ENCODE data around the gene VPS13D. TPM values are rescaled to one million over a fixed set of nuclear protein-coding genes. Genes with fewer than 3 reads are reported as not detected.

VPS13D gene
- total and polyA plus RNA-seq, 2 donors (not counting 3 experiments of a cell fraction or from before 2014, with no cell fraction given) = 13.6 to 48.5 TPM

- Histone ChIP-seq H3K9ac (replicated peaks; ENCODE audit: extremely low read depth, insufficient read depth, low read length) (no peak overlapping the region), H3K9me1 (replicated peaks; ENCODE audit: control insufficient read depth, extremely low read depth, insufficient read depth, low read length) (no peaks in the 10 kb centered on the region), H3K36me3 (ENCODE audit: control insufficient read depth in 2 of 2, extremely low read depth in 1 of 2, insufficient read depth in 2 of 2, low read length in 2 of 2) (peaks cover 8 to 9% of the 10 kb centered on the region in 2 experiments), H3K27ac (ENCODE audit: insufficient read depth, low read depth, low read length) (no peak overlapping the region), H3K4me2 (ENCODE audit: insufficient read depth, low read length) (no peak overlapping the region), H3K4me1 (ENCODE audit: control insufficient read depth, extremely low read depth, insufficient read depth, low read length) (no peaks in the 10 kb centered on the region), H3K27me3 (ENCODE audit: control insufficient read depth in 2 of 2, insufficient read depth in 2 of 2, low read length in 2 of 2) (no peaks in the 10 kb centered on the region), H3K79me2 (ENCODE audit: control insufficient read depth, insufficient read depth, low read length) (peaks cover 4% of the 10 kb centered on the region), H3K4me3 (replicated peaks in 1 of 3; ENCODE audit: insufficient read depth in 1 of 3, low read depth in 1 of 3, low read length in 3 of 3) (no peak overlapping the region), H4K20me1 (replicated peaks; ENCODE audit: control insufficient read depth, extremely low read depth, insufficient read depth, low read length) (no peaks in the 10 kb centered on the region), H2AFZ (ENCODE audit: low read depth, low read length) (no peak overlapping the region), H3K9me3 (replicated peaks; ENCODE audit: control insufficient read depth, insufficient read depth, low read length) (no peaks in the 10 kb centered on the region)
- intact Hi-C loops (cut with micrococcal nuclease) = no loop called here
- DNase-seq (ENCODE audit: low read depth, low spot score) (no peak), FAIRE-seq (no peak)
- dilution Hi-C loops (cut with MboI; ENCODE audit: extremely low pct_ligation_motif_present, low sequenced_read_pairs) = no loop called here
- TF ChIP-seq JUN (IDR thresholded peaks at IDR 0.05; ENCODE audit: borderline replicate concordance, insufficient read depth, insufficient read length, low read depth) (no peak), POLR2A (IDR thresholded peaks at IDR 0.05; ENCODE audit: low read depth, low read length) (no peak), EZH2 (IDR thresholded peaks at IDR 0.05; ENCODE audit: borderline replicate concordance, low read depth, low read length, severe bottlenecking) (no peak), MYC (IDR thresholded peaks at IDR 0.05; ENCODE audit: low read depth, low read length) (no peak)
- TF ChIP-seq, protein P1, sequence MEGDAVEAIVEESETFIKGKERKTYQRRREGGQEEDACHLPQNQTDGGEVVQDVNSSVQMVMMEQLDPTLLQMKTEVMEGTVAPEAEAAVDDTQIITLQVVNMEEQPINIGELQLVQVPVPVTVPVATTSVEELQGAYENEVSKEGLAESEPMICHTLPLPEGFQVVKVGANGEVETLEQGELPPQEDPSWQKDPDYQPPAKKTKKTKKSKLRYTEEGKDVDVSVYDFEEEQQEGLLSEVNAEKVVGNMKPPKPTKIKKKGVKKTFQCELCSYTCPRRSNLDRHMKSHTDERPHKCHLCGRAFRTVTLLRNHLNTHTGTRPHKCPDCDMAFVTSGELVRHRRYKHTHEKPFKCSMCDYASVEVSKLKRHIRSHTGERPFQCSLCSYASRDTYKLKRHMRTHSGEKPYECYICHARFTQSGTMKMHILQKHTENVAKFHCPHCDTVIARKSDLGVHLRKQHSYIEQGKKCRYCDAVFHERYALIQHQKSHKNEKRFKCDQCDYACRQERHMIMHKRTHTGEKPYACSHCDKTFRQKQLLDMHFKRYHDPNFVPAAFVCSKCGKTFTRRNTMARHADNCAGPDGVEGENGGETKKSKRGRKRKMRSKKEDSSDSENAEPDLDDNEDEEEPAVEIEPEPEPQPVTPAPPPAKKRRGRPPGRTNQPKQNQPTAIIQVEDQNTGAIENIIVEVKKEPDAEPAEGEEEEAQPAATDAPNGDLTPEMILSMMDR (IDR thresholded peaks at IDR 0.05; ENCODE audit: extremely low read depth in 1 of 2, insufficient read depth in 1 of 2, low read depth in 1 of 2, low read length in 2 of 2) = no peak
- POLR2A ChIA-PET = no interaction called here
- BruUV-seq (replicated peaks) = no TSS peak
- CTCF ChIA-PET = interaction anchor here (1.4 kb wide), 1 partner anchor 9 kb away, joined by 4 read pairs; no protein-coding TSS in a partner anchor
Measured at GRCh38 chr1:12284486-12284885, 54.7 kb downstream of the VPS13D start.

- CTCF ChIA-PET = no interaction called here
Measured at GRCh38 chr1:12285496-12286143, 55.8 kb downstream of the VPS13D start.

More at GRCh38 chr1:12285496-12286143, 55.8 kb downstream of the VPS13D start:
- H3K9me1 ChIP-seq (replicated peaks; ENCODE audit: control insufficient read depth, extremely low read depth, insufficient read depth, low read length) = no peaks in the 10 kb centered on the region
- DNase-seq (ENCODE audit: low read depth, low spot score) (no peak), FAIRE-seq (no peak)
- H3K27ac ChIP-seq (ENCODE audit: insufficient read depth, low read depth, low read length) = no peak overlapping the region
- H3K79me2 ChIP-seq (ENCODE audit: control insufficient read depth, insufficient read depth, low read length) = peaks cover 4% of the 10 kb centered on the region
- intact Hi-C loops (cut with micrococcal nuclease) = no loop called here
- BruUV-seq (replicated peaks) = no TSS peak
- POLR2A ChIA-PET = no interaction called here
- H3K4me2 ChIP-seq (ENCODE audit: insufficient read depth, low read length) = no peak overlapping the region
- peaks cover 7 to 8% of the 10 kb centered on the region in 2 experiments for H3K36me3 ChIP-seq (ENCODE audit: control insufficient read depth in 2 of 2, extremely low read depth in 1 of 2, insufficient read depth in 2 of 2, low read length in 2 of 2)
- H3K9ac ChIP-seq (replicated peaks; ENCODE audit: extremely low read depth, insufficient read depth, low read length) = no peak overlapping the region
- H4K20me1 ChIP-seq (replicated peaks; ENCODE audit: control insufficient read depth, extremely low read depth, insufficient read depth, low read length) = no peaks in the 10 kb centered on the region
- dilution Hi-C loops (cut with MboI; ENCODE audit: extremely low pct_ligation_motif_present, low sequenced_read_pairs) = no loop called here
- no peaks in the 10 kb centered on the region for H3K27me3 ChIP-seq (ENCODE audit: control insufficient read depth in 2 of 2, insufficient read depth in 2 of 2, low read length in 2 of 2)
- no peaks in the 10 kb centered on the region for H3K9me3 ChIP-seq (replicated peaks; ENCODE audit: control insufficient read depth, insufficient read depth, low read length)
- H3K4me3 ChIP-seq (replicated peaks in 1 of 3; ENCODE audit: insufficient read depth in 1 of 3, low read depth in 1 of 3, low read length in 3 of 3) = no peak overlapping the region
- no peak overlapping the region for H2AFZ ChIP-seq (ENCODE audit: low read depth, low read length)
- TF ChIP-seq POLR2A (IDR thresholded peaks at IDR 0.05; ENCODE audit: low read depth, low read length) (no peak), GATA2 (IDR thresholded peaks at IDR 0.05; ENCODE audit: insufficient read depth, insufficient read length, low read depth, low read length) (no peak), EZH2 (IDR thresholded peaks at IDR 0.05; ENCODE audit: borderline replicate concordance, low read depth, low read length, severe bottlenecking) (no peak), FOS (IDR thresholded peaks at IDR 0.05; ENCODE audit: borderline replicate concordance, insufficient read depth, low read length) (no peak), MYC (IDR thresholded peaks at IDR 0.05; ENCODE audit: low read depth, low read length) (no peak), JUN (IDR thresholded peaks at IDR 0.05; ENCODE audit: borderline replicate concordance, insufficient read depth, insufficient read length, low read depth) (no peak), MAX (IDR thresholded peaks at IDR 0.05; ENCODE audit: insufficient read depth, insufficient read length) (no peak), POLR2AphosphoS5 (IDR thresholded peaks at IDR 0.05; ENCODE audit: insufficient read depth, low read depth, low read length) (no peak)
- TF ChIP-seq, protein P1 (IDR thresholded peaks at IDR 0.05; ENCODE audit: extremely low read depth in 1 of 2, insufficient read depth in 1 of 2, low read depth in 1 of 2, low read length in 2 of 2) = no peak
- no peaks in the 10 kb centered on the region for H3K4me1 ChIP-seq (ENCODE audit: control insufficient read depth, extremely low read depth, insufficient read depth, low read length)

Data from endothelial cell of umbilical vein (primary cell).